HCT116 (cell line): Measurements from ENCODE around the gene CCDC192. TPM values are rescaled to one million over a fixed set of nuclear protein-coding genes. Genes with fewer than 3 reads are reported as not detected.

Source experiments
- ATAC-seq: fragments of 200-7000 bp; cut with Tn5 transposase; 2 replicates; pipeline ENCODE4 v1.9.1; 2020; ENCODE audit warnings: mild to moderate bottlenecking, moderate library complexity
- BruUV-seq: library from RNA; stranded (reverse); fragments of 400-500 nt; replicated peaks from 2 replicates; lab custom pipeline; 2021; lab: Mats Ljungman, UMichigan
- CTCF ChIA-PET: fragments of 300-600 bp; sonication (Branson Sonifier 250); formaldehyde crosslinking; loops from one replicate; lab custom pipeline; 2021; ENCODE audit warnings: antibody characterized with exemption; lab: Charles Lee
- POLR2A ChIA-PET: fragments of 300-600, 350-600 bp; sonication (Branson Sonifier 250); formaldehyde crosslinking; loops from one replicate; lab custom pipeline; 2021; ENCODE audit warnings: antibody characterized with exemption; lab: Charles Lee
- RAD21 ChIA-PET, 2 experiments: fragments of 300-600 bp; sonication (Branson Sonifier 250); formaldehyde crosslinking; loops; one replicate each; lab custom pipeline; 2023; ENCODE audit warnings: low total read pairs in 2 of 2; ENCODE audit not compliant: uncharacterized antibody in 2 of 2, unreplicated experiment in 2 of 2, low non-redundant PET in 1 of 2; lab: Charles Lee
- DNase-seq: peaks from one replicate; pipeline ENCODE4 v3.0.0-alpha.2; 2010; ENCODE audit warnings: low read depth, low spot score
- H2AFZ ChIP-seq: fragments of 200-600 bp; shearing (Covaris generic), sonication (generic); 2 replicates; pipeline ENCODE4 v1.6.1; 2017; ENCODE audit warnings: low read depth, mixed run types, mixed read lengths, antibody characterized with exemption, low read length; ENCODE audit not compliant: poor library complexity, severe bottlenecking
- H3K27ac ChIP-seq: 2 replicates; pipeline ENCODE4 v1.5.1; 2012; ENCODE audit warnings: low read depth, low read length
- H3K27me3 ChIP-seq: fragments of 200-600 bp; sonication (generic); 2 replicates; pipeline ENCODE4 v1.6.1; 2016; ENCODE audit warnings: mixed run types, low read length, mixed read lengths; ENCODE audit not compliant: insufficient read depth
- H3K36me3 ChIP-seq, 2 experiments: fragments of 200-500 bp in 1 of 2; fragments of 200-600 bp in 1 of 2; sonication (Bioruptor generic) in 1 of 2; sonication (generic) in 1 of 2; 2 replicates each; pipeline versions ENCODE4 v1.5.1 to v1.6.1; 2014 to 2016; ENCODE audit warnings: low read length in 2 of 2, inconsistent platforms in 1 of 2, mixed read lengths in 1 of 2, mixed run types in 1 of 2; ENCODE audit not compliant: insufficient read depth in 2 of 2, control insufficient read depth in 1 of 2
- H3K4me1 ChIP-seq, 2 experiments: fragments of 200-600 bp in 1 of 2; sonication (generic) in 1 of 2; 2 replicates each; pipeline versions ENCODE4 v1.5.1 to v1.6.1; 2012 to 2017; ENCODE audit warnings: low read length in 2 of 2, inconsistent platforms in 1 of 2, mild to moderate bottlenecking in 1 of 2, mixed read lengths in 1 of 2, mixed run types in 1 of 2, moderate library complexity in 1 of 2; ENCODE audit not compliant: insufficient read depth in 2 of 2, control insufficient read depth in 1 of 2
- H3K4me2 ChIP-seq: fragments of 200-600 bp; sonication (generic); 2 replicates; pipeline ENCODE4 v1.6.1; 2017; ENCODE audit warnings: mixed run types, low read length, mixed read lengths
- H3K4me3 ChIP-seq, 2 experiments: fragments of 200-600 bp in 1 of 2; sonication (generic) in 1 of 2; replicated peaks in 1 of 2; 2 replicates each; pipeline ENCODE4 v1.5.1; 2011 to 2016; ENCODE audit warnings: low read length in 2 of 2, control low read depth in 1 of 2, low read depth in 1 of 2, mild to moderate bottlenecking in 1 of 2, mixed read lengths in 1 of 2, mixed run types in 1 of 2
- H3K79me2 ChIP-seq: fragments of 200-600 bp; sonication (generic); 2 replicates; pipeline ENCODE4 v1.6.1; 2017; ENCODE audit warnings: mild to moderate bottlenecking, mixed run types, low read length, moderate library complexity, mixed read lengths; ENCODE audit not compliant: insufficient read depth
- H3K9ac ChIP-seq: fragments of 200-600 bp; sonication (generic); 2 replicates; pipeline ENCODE4 v1.6.1; 2016; ENCODE audit warnings: low read length, mixed read lengths
- H3K9me2 ChIP-seq: fragments of 200-600 bp; sonication (generic), shearing (Covaris generic); 2 replicates; pipeline ENCODE4 v1.6.1; 2017; ENCODE audit warnings: mixed run types, mild to moderate bottlenecking, moderate library complexity; ENCODE audit not compliant: insufficient read depth
- H3K9me3 ChIP-seq, 2 experiments: fragments of 200-500 bp in 1 of 2; fragments of 200-600 bp in 1 of 2; sonication (Bioruptor generic) in 1 of 2; sonication (generic) in 1 of 2; 2 replicates each; pipeline ENCODE4 v1.6.1; 2014 to 2017; ENCODE audit warnings: low read length in 2 of 2, mixed read lengths in 2 of 2, inconsistent platforms in 1 of 2, low read depth in 1 of 2, mild to moderate bottlenecking in 1 of 2, mixed run types in 1 of 2, moderate library complexity in 1 of 2; ENCODE audit not compliant: control insufficient read depth in 1 of 2, insufficient read depth in 1 of 2
- H4K20me1 ChIP-seq: fragments of 200-600 bp; sonication (generic), shearing (Covaris generic); 2 replicates; pipeline ENCODE4 v1.6.1; 2017; ENCODE audit warnings: mixed run types, mild to moderate bottlenecking, moderate library complexity; ENCODE audit not compliant: insufficient read depth
- ATF3 ChIP-seq: IDR thresholded peaks from 2 replicates; pipeline ENCODE4 v1.6.1; 2012
- CBX3 ChIP-seq: IDR thresholded peaks from 2 replicates; pipeline ENCODE4 v1.6.1; 2012; ENCODE audit warnings: low read depth
- EGR1 ChIP-seq: IDR thresholded peaks from 2 replicates; pipeline ENCODE4 v1.6.1; 2012; ENCODE audit warnings: low read depth
- FOSL1 ChIP-seq: IDR thresholded peaks from 2 replicates; pipeline ENCODE4 v1.6.1; 2012; ENCODE audit warnings: low read depth
- JUND ChIP-seq: IDR thresholded peaks from 2 replicates; pipeline ENCODE4 v1.6.1; 2012
- POLR2AphosphoS5 ChIP-seq: IDR thresholded peaks from 2 replicates; pipeline ENCODE4 v1.6.1; 2011; ENCODE audit warnings: mild to moderate bottlenecking, low read depth, low read length, moderate library complexity
- SRF ChIP-seq: IDR thresholded peaks from 2 replicates; pipeline ENCODE4 v1.6.1; 2012; ENCODE audit warnings: low read depth
- TCF7L2 ChIP-seq: IDR thresholded peaks from 2 replicates; pipeline ENCODE4 v1.7.0; 2011; ENCODE audit warnings: borderline replicate concordance, inconsistent platforms; ENCODE audit not compliant: insufficient read depth, insufficient read length; ENCODE audit errors: extremely low read depth
- ZFX ChIP-seq: fragments of 450-650 bp; IDR thresholded peaks from 2 replicates; pipeline ENCODE4 v1.6.1; 2017
- intact Hi-C: fragments of 100-400 bp; cut with micrococcal nuclease; formaldehyde crosslinking; loops from 2 replicates; pipeline ENCODE4 v1.10.0; 2022
- total RNA-seq: library from RNA; stranded (reverse); gene quantifications from one replicate; pipeline ENCODE4 v1.2.1, GENCODE V29; 2021; ENCODE audit not compliant: unreplicated experiment
- TF ChIP-seq, protein P1 (sequence below): IDR thresholded peaks from 2 replicates; pipeline ENCODE4 v1.6.1; 2012

Gene CCDC192
- total RNA-seq, 1 experiment from 2014 or later = not detected

- CTCF ChIA-PET = no interaction called here
These were observed 222.7 kb downstream of the CCDC192 start for GRCh38 chr5:127925916-127926315.

GRCh38 chr5:127926974-127927373 lies 223.8 kb downstream of the CCDC192 start:
- RAD21 ChIA-PET = no interaction called here
- CTCF ChIA-PET = no interaction called here

More at GRCh38 chr5:127925916-127926315, 222.7 kb downstream of the CCDC192 start:
- TF ChIP-seq EGR1 = no peak
- TF ChIP-seq, protein P1, sequence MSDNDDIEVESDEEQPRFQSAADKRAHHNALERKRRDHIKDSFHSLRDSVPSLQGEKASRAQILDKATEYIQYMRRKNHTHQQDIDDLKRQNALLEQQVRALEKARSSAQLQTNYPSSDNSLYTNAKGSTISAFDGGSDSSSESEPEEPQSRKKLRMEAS = 0 out of 2 replicates have a peak, but pooled peaks have one; percentile 24
- TF ChIP-seq JUND = peak; percentile 29; the same call in 1 of the 2 replicates
- no peak for TF ChIP-seq ATF3
- no peak for TF ChIP-seq TCF7L2
- TF ChIP-seq SRF = peak; percentile 85
- TF ChIP-seq ZFX = no peak
- peak; percentile 49; the same call in 1 of the 2 replicates for TF ChIP-seq FOSL1
- TF ChIP-seq POLR2AphosphoS5 = no peak
- TF ChIP-seq, all 23 proteins: peak for 4
- Histone ChIP-seq H3K36me3 (no peaks in the 10 kb centered on the region), H3K4me1 (peaks cover 18 to 31% of the 10 kb centered on the region in 2 experiments), H3K9ac (no peak overlapping the region), H3K27ac (no peak overlapping the region), H3K9me2 (no peaks in the 10 kb centered on the region), H2AFZ (peak overlapping the region; percentile 54), H4K20me1 (no peaks in the 10 kb centered on the region), H3K4me2 (peak overlapping the region; percentile 32; the same call in 1 of the 2 replicates), H3K9me3 (no peaks in the 10 kb centered on the region), H3K4me3 (no peak overlapping the region), H3K79me2 (no peaks in the 10 kb centered on the region), H3K27me3 (no peaks in the 10 kb centered on the region)
- ChIA-PET POLR2A (no interaction called here), RAD21 (no interaction called here)
- ATAC-seq = peak; percentile 73
- DNase-seq = peak; percentile 24
- intact Hi-C loops = no loop called here
- no TSS peak for BruUV-seq

More at GRCh38 chr5:127926974-127927373, 223.8 kb downstream of the CCDC192 start:
- Histone ChIP-seq H3K4me3 (no peak overlapping the region), H3K4me1 (peaks cover 20 to 34% of the 10 kb centered on the region in 2 experiments), H3K9ac (no peak overlapping the region), H2AFZ (no peak overlapping the region), H3K36me3 (no peaks in the 10 kb centered on the region), H3K9me3 (no peaks in the 10 kb centered on the region), H3K27me3 (no peaks in the 10 kb centered on the region), H3K9me2 (no peaks in the 10 kb centered on the region), H3K79me2 (no peaks in the 10 kb centered on the region), H3K27ac (no peak overlapping the region), H3K4me2 (no peak overlapping the region), H4K20me1 (no peaks in the 10 kb centered on the region)
- no peak for DNase-seq
- intact Hi-C loops = no loop called here
- no peak for TF ChIP-seq CBX3
- no peak for TF ChIP-seq EGR1
- TF ChIP-seq ATF3 = no peak
- no peak for TF ChIP-seq JUND
- no TSS peak for BruUV-seq
- no peak for ATAC-seq
- POLR2A ChIA-PET = no interaction called here
